ENCODE results near the gene ITGB5. TPM values are rescaled to one million over a fixed set of nuclear protein-coding genes. Genes with fewer than 3 reads are reported as not detected.
"Not testable (repeated sequence)": the region's sequence is repeated elsewhere in the genome, so short reads cannot be mapped to it uniquely, and the experiment has no call there.

Gene ITGB5
- total RNA-seq, 1 experiment from 2014 or later, result 129 TPM

GRCh38 chr3:124788254-124788745, 98.9 kb downstream of the ITGB5 start:
- DNase-seq (ENCODE audit: low read depth), result no peak

GRCh38 chr3:124787476-124788195, 99.5 kb downstream of the ITGB5 start:
- no peak for DNase-seq (ENCODE audit: low read depth)

- DNase-seq (ENCODE audit: low read depth), result no peak
Measured at GRCh38 chr3:124786511-124787241, 100.5 kb downstream of the ITGB5 start.

- DNase-seq (ENCODE audit: low read depth), result no peak
Measured at GRCh38 chr3:124785973-124786372, 101.2 kb downstream of the ITGB5 start.

- DNase-seq (ENCODE audit: low read depth), result peak; percentile 44
Measured at GRCh38 chr3:124784686-124785382, 102.3 kb downstream of the ITGB5 start.

- DNase-seq (ENCODE audit: low read depth), result no peak
Measured at GRCh38 chr3:124783696-124784095, 103.5 kb downstream of the ITGB5 start.

- DNase-seq (ENCODE audit: low read depth), result not testable (repeated sequence)
Measured at GRCh38 chr3:124782377-124782712, 104.8 kb downstream of the ITGB5 start.

- no peak for DNase-seq (ENCODE audit: low read depth)
Measured at GRCh38 chr3:124781476-124782376, 105.4 kb downstream of the ITGB5 start.

GRCh38 chr3:124780761-124781475, 106.2 kb downstream of the ITGB5 start:
- DNase-seq (ENCODE audit: low read depth), result peak; percentile 50

GRCh38 chr3:124780356-124780755, 106.8 kb downstream of the ITGB5 start:
- DNase-seq (ENCODE audit: low read depth), result peak; percentile 76

GRCh38 chr3:124779751-124780191, 107.4 kb downstream of the ITGB5 start:
- DNase-seq (ENCODE audit: low read depth), result no peak

- no peak for DNase-seq (ENCODE audit: low read depth)
Measured at GRCh38 chr3:124779116-124779515, 108.0 kb downstream of the ITGB5 start.

GRCh38 chr3:124777762-124778470, 109.2 kb downstream of the ITGB5 start:
- no peak for DNase-seq (ENCODE audit: low read depth)

GRCh38 chr3:124776856-124777255, 110.3 kb downstream of the ITGB5 start:
- no peak for DNase-seq (ENCODE audit: low read depth)

- no peak for DNase-seq (ENCODE audit: low read depth)
Measured at GRCh38 chr3:124775877-124776276, 111.3 kb downstream of the ITGB5 start.

GRCh38 chr3:124774841-124775402, 112.2 kb downstream of the ITGB5 start:
- no peak for DNase-seq (ENCODE audit: low read depth)

GRCh38 chr3:124774327-124774718, 112.8 kb downstream of the ITGB5 start:
- DNase-seq (ENCODE audit: low read depth), result peak; percentile 81

GRCh38 chr3:124773351-124774326, 113.5 kb downstream of the ITGB5 start:
- DNase-seq (ENCODE audit: low read depth), result no peak

All from Daoy (cell line).